Large intestine (tissue), 3 donors: Measurements from ENCODE around the gene TRAPPC2B. TPM values are rescaled to one million over a fixed set of nuclear protein-coding genes. Genes with fewer than 3 reads are reported as not detected.
"Not testable (repeated sequence)": the region's sequence is repeated elsewhere in the genome, so short reads cannot be mapped to it uniquely, and the experiment has no call there.

Experiments
- DNase-seq, 2 donors: peaks; one replicate each; pipeline versions ENCODE4 v3.0.0 to v3.0.0-alpha.2; 2013
- H3K27ac ChIP-seq: one replicate; pipeline ENCODE4 v1.5.1; 2013; ENCODE audit warnings: low read length
- H3K27me3 ChIP-seq: 2 replicates; pipeline ENCODE4 v1.6.1; 2013; ENCODE audit warnings: low read length; ENCODE audit not compliant: control insufficient read depth, insufficient read depth
- H3K36me3 ChIP-seq: 2 replicates; pipeline ENCODE4 v1.6.1; 2013; ENCODE audit warnings: low read length; ENCODE audit not compliant: control insufficient read depth, insufficient read depth
- H3K4me1 ChIP-seq: one replicate; pipeline ENCODE4 v1.6.1; 2013; ENCODE audit warnings: low read length; ENCODE audit not compliant: control insufficient read depth, insufficient read depth
- H3K4me3 ChIP-seq: one replicate; pipeline ENCODE4 v1.5.1; 2013; ENCODE audit warnings: low read length
- H3K9me3 ChIP-seq: one replicate; pipeline ENCODE4 v1.6.1; 2013; ENCODE audit warnings: mild to moderate bottlenecking, low read depth, low read length, moderate library complexity; ENCODE audit not compliant: control insufficient read depth
- WGBS: methylation state at CpG from one replicate; pipeline ENCODE4 v1.1.5; 2013; ENCODE audit warnings: low lambda C conversion rate; ENCODE audit not compliant: insufficient coverage; 5-methylcytosine and 5-hydroxymethylcytosine counted together
- polyA plus RNA-seq: library from polyadenylated mRNA; unstranded; fragments of 120-200 nt; gene quantifications from one replicate; pipeline ENCODE4 v1.2.1, GENCODE V29; 2013

Gene TRAPPC2B
- polyA plus RNA-seq, 1 donor = 19.6 TPM

DNA sequence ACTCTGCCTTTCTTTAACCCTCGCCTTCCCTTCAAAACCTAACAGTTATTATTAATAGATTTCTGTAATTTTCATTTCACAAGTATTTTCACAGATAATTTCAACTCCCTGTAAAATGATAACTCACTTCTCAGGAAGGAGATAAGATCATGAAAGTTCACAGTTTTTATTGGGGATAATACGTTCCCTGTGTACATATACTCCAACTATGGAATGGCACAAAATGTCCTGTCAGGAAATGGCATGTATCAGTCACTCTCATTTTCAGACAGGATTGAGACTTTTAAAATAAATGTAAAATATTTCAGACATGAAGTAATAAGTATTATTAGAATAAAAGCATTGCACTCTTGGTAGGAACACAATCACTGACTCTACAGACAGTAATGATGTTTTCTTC is 932 bp upstream of the TRAPPC2B start:
- no peak for DNase-seq
- Histone ChIP-seq H3K9me3 (no peaks in the 10 kb centered on the region), H3K27ac (peak overlapping the region; percentile 93), H3K4me1 (no peaks in the 10 kb centered on the region), H3K27me3 (no peaks in the 10 kb centered on the region), H3K36me3 (peaks cover 18% of the 10 kb centered on the region), H3K4me3 (peak overlapping the region; percentile 67)
- WGBS = 100% methylated on average over 1 of the region's 2 CpGs

DNA sequence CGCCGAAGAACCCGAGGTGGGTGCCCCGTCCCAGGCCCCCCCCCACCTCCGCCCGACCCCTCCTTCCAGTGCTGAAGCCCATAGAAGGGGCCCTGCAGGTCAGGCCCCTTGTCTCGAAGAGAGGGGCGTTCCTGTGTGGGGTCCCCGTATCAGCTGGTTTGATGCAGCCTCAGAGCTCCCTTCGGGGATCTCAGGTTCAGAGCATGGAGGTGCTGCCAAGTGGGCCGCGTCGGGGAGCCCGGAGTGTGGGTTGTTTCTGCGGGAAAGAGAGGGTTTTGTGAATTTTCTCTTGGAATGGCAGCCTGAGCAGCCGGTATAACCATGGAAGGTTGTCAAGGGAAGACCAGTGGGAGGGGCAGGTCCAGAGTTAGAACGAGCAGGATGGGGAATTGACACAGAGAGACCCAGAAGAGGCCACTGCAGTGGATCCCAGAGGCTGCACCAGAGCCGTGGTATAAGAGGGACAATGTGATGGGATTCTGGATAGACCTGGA is 384 bp downstream of the TRAPPC2B start:
- H3K36me3 ChIP-seq = peaks cover 4% of the 10 kb centered on the region
- no peaks in the 10 kb centered on the region for H3K4me1 ChIP-seq
- no peaks in the 10 kb centered on the region for H3K27me3 ChIP-seq
- H3K27ac ChIP-seq = peak overlapping the region; percentile 80
- H3K4me3 ChIP-seq = peak overlapping the region; percentile 67
- DNase-seq = peak in 1 of 2 donors; percentile 55
- H3K9me3 ChIP-seq = no peaks in the 10 kb centered on the region
- no CpG with 5 or more reads among the region's 18 CpGs for WGBS

DNA sequence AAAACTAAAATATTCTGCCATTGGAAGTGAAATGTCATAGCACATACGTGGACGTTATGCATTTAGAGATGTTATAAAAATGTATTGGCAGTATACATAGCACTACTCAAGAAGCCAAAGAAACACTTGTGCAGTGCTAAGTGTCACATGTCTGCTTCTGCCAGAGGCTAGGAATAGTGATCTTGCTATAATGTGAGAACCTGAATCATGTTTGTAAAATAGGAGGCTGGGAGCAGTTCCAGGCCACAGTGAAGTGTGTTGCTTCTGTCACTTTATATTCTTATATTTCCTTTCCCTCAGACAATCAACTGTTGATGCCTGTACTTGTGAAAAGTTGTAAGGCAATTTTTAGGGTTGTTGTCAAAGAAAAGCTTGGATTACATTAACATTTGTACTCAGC is 3.4 kb downstream of the TRAPPC2B start:
- H3K36me3 ChIP-seq = peaks cover 2% of the 10 kb centered on the region
- no peak overlapping the region for H3K27ac ChIP-seq
- H3K9me3 ChIP-seq = no peaks in the 10 kb centered on the region
- H3K27me3 ChIP-seq = no peaks in the 10 kb centered on the region
- 100% methylated on average over 2 of the region's 2 CpGs for WGBS
- H3K4me1 ChIP-seq = no peaks in the 10 kb centered on the region
- no peak for DNase-seq
- no peak overlapping the region for H3K4me3 ChIP-seq

DNA sequence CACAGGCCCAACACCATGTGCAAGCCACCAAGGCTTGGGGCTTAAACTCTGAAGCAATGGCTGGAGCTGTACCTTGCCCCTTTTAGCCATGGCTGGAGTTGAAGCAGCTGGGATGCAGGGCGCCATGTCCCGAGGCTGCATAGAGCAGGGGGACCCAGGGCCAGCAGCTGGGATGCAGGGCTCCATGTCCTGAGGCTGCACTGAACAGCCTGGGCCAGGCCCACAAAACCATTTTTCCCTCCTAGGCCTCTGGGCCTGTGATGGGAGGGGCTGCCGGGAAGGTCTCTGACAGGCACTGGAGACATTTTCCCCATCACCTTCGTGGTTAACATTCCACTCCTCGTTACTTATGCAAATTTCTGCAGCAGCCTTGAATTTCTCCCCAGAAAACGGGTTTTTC is 10.8 kb downstream of the TRAPPC2B start:
- no peak overlapping the region for H3K27ac ChIP-seq
- no peaks in the 10 kb centered on the region for H3K27me3 ChIP-seq
- H3K4me1 ChIP-seq = no peaks in the 10 kb centered on the region
- H3K9me3 ChIP-seq = peaks cover 17% of the 10 kb centered on the region
- 100% methylated on average over 1 of the region's 6 CpGs for WGBS
- no peak for DNase-seq
- no peak overlapping the region for H3K4me3 ChIP-seq
- H3K36me3 ChIP-seq = peaks cover 45% of the 10 kb centered on the region

DNA sequence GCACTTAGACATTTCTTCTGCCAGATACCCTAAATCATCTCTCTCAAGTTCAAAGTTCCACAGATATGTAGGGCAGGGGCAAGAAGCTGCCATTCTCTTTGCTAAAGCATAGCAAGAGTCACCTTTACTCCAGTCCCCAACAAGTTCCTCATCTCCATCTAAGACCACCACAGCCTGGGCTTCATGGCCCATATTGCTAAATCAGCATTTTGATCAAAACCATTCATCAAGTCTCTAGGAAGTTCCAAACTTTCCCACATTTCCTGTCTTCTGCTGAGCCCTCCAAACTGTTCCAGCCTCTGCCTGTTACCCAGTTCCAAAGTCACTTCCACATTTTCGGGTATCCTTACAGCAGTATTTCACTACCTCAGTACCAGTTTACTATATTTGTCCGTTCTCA is 11.3 kb downstream of the TRAPPC2B start:
- DNase-seq, H3K27ac ChIP-seq, H3K4me1 ChIP-seq, H3K4me3 ChIP-seq, H3K27me3 ChIP-seq: not testable (repeated sequence)
- Histone ChIP-seq H3K9me3 (peaks cover 17% of the 10 kb centered on the region), H3K36me3 (peaks cover 45% of the 10 kb centered on the region)
- 100% methylated on average over 1 of the region's 2 CpGs for WGBS

DNA sequence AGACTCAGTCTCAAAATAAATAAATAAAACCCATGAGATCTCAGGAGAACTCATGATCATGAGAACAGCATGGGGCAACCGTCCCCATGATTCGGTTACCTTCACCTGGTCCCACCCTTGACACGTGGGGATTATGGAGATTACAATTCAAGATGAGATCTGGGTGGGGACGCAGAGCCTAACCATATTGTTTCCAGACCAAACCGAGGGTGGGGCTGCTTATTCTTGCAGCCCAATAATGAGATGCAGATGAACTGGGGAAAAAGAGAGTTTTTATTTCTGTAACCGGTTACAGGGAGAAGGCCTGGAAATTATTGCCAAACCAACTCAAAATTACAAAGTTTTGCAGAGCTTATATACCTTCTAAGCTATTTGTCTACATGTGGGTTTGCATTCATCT is 12.8 kb downstream of the TRAPPC2B start:
- 100% methylated on average over 1 of the region's 6 CpGs for WGBS
- peaks cover 45% of the 10 kb centered on the region for H3K36me3 ChIP-seq

DNA sequence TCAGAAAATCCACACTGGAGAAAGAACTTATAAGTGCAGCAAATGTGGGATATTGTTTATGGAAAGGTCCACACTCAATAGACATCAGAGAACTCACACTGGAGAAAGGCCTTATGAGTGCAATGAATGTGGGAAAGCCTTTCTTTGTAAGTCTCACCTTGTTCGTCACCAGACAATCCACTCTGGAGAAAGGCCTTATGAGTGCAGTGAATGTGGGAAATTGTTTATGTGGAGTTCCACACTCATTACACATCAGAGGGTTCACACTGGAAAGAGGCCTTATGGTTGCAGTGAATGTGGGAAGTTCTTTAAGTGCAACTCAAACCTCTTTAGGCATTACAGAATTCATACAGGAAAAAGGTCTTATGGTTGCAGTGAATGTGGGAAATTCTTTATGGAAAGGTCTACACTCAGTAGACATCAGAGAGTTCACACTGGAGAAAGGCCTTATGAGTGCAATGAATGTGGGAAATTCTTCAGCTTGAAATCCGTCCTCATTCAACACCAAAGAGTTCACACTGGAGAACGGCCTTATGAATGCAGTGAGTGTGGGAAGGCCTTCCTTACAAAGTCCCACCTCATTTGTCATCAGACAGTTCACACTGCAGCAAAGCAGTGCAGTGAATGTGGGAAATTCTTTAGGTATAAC is 14.3 kb downstream of the TRAPPC2B start:
- Histone ChIP-seq H3K27ac (no peak overlapping the region), H3K9me3 (peaks cover 17% of the 10 kb centered on the region), H3K4me1 (no peaks in the 10 kb centered on the region), H3K36me3 (peaks cover 34% of the 10 kb centered on the region), H3K4me3 (no peak overlapping the region), H3K27me3 (no peaks in the 10 kb centered on the region)
- WGBS = no CpG with 5 or more reads among the region's 3 CpGs
- DNase-seq = no peak

More for the DNA sequence above, 12.8 kb downstream of the TRAPPC2B start:
- Histone ChIP-seq H3K4me3 (no peak overlapping the region), H3K27ac (no peak overlapping the region), H3K4me1 (no peaks in the 10 kb centered on the region), H3K9me3 (peaks cover 17% of the 10 kb centered on the region), H3K27me3 (no peaks in the 10 kb centered on the region)
- DNase-seq = no peak

DNA sequence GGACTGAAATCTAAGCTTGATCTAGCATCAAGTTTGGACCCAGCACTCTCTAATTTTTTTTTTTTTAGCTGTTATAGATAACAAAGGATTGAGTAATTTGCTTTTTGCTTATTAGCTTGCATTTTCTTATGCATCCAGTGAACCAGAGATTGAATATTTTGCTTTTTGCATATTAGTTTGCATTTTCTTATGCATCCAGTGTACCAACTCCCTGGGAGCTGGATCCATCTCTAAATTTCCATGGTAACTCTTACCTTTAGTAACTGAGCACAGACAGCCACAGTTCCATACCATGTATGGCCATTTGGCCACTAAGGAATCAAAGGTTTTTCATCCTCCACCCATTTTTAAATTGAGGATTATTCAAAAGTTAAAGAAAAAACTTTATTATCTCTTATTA is 17.6 kb downstream of the TRAPPC2B start:
- Histone ChIP-seq H3K4me1 (no peaks in the 10 kb centered on the region), H3K27ac (no peak overlapping the region), H3K27me3 (no peaks in the 10 kb centered on the region), H3K9me3 (peaks cover 6% of the 10 kb centered on the region), H3K36me3 (peaks cover 15% of the 10 kb centered on the region), H3K4me3 (no peak overlapping the region)
- DNase-seq = no peak

DNA sequence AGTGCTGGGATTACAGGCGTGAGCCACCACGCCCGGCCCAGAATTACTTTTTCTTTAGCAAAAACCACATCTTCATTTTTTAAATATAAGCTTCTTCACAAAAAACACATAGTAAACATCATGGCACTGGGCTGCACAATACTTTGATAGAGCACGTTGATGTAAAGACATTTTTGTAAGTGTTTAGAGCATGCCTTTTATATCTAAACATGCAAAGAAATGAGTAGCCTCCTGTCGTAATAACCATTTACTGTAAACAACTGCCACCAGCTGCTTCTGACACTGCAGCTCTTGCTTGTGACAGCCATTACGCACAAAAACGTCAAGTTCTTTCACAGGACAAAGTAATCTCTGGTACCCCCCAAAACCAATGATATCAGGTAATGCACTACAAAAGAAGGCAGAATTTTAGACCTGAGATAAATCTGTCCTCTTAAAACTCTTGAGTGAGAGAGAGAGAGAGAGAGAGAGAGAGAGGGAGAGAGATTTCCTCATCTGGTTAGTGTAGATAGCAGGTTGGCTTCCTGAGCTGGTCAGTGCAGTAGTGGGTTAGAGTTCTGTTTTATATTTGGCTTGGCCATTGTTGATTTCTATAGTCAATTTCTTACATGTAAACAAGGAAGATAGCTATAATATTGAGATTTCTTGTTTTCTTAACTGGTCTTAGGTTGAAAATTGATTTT is 19.6 kb downstream of the TRAPPC2B start:
- WGBS = no CpG with 5 or more reads among the region's 7 CpGs
- Histone ChIP-seq H3K36me3 (peaks cover 3% of the 10 kb centered on the region), H3K4me1 (no peaks in the 10 kb centered on the region), H3K27me3 (no peaks in the 10 kb centered on the region), H3K4me3 (no peak overlapping the region), H3K27ac (no peak overlapping the region), H3K9me3 (peaks cover 5% of the 10 kb centered on the region)
- DNase-seq = no peak

DNA sequence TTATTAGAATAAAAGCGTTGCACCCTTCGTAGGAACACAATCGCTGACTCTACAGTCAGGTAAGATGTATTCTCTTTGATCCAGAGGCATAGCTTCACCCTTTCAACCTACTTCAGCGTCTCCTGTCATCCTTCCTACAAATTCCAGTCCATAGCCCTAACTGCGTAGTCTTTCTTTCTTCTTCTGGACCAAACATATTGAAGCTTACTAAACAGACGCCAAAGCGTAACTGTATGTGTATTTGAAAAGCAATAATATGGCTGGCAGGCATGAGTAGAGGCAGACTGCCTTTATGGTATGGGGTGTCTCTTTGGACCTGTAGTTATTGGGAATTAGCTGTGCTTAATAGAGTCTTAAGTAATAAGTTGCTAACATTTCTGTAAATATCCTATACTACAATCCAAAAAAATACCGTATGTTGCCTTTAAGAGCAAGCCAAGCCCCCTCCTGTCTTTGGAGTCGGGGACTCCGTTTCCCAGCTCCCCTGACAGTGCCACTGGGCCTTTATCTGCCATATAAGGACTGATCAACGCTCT is 25.9 kb downstream of the TRAPPC2B start:
- H3K27me3 ChIP-seq = no peaks in the 10 kb centered on the region
- 85% methylated on average over 3 of the region's 11 CpGs for WGBS
- H3K4me3 ChIP-seq = peak overlapping the region; percentile 100
- peaks cover 12% of the 10 kb centered on the region for H3K36me3 ChIP-seq
- DNase-seq = no peak
- H3K9me3 ChIP-seq = peaks cover 6% of the 10 kb centered on the region
- H3K27ac ChIP-seq = peak overlapping the region; percentile 99
- peaks cover 7% of the 10 kb centered on the region for H3K4me1 ChIP-seq
